ENCODE data around the gene STK39.

The STK39 gene

DNA sequence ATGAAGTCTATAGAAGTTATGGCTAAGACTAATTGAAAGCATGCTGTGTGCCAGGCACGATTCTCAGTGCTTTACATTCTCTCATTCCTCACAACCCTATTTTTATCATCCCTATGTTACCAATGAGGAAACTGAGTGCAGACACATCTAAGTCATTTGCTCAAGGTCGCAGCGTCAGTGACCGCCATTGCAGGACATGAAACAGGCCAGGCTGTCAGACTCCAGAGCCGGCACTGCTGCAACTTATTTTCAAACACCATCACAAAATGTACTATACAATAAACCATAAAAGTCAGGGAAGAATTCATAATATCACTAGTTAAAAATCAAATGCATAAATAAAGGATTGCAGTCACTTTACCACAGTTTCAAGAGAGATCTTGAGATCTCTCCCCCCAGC, 5.6 kb downstream of the STK39 start:
- DNase-seq (ENCODE audit: low spot score): no peak
- TF ChIP-seq, protein P1, sequence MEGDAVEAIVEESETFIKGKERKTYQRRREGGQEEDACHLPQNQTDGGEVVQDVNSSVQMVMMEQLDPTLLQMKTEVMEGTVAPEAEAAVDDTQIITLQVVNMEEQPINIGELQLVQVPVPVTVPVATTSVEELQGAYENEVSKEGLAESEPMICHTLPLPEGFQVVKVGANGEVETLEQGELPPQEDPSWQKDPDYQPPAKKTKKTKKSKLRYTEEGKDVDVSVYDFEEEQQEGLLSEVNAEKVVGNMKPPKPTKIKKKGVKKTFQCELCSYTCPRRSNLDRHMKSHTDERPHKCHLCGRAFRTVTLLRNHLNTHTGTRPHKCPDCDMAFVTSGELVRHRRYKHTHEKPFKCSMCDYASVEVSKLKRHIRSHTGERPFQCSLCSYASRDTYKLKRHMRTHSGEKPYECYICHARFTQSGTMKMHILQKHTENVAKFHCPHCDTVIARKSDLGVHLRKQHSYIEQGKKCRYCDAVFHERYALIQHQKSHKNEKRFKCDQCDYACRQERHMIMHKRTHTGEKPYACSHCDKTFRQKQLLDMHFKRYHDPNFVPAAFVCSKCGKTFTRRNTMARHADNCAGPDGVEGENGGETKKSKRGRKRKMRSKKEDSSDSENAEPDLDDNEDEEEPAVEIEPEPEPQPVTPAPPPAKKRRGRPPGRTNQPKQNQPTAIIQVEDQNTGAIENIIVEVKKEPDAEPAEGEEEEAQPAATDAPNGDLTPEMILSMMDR (IDR thresholded peaks at IDR 0.05; ENCODE audit: extremely low read depth, missing control alignments): no peak

DNA sequence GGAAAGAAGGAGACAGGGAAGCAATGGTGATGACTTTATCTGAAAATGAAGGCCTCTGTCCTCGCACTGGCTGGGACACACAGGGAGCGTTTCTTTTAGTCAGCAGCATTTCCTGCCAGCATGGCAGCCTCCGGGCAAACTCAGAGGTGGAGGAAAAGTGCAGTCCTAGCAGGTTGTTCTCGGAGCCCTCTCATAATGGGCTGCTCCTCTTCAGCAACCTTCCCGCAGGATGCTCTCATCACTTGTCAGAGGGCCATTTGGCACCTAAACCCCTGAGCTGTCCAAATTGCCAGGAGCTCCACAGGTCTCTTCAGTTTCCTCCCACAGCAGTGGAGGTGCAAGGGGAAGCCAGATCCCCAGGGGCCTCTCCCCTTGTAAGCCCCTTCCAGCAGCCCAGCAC, 6.2 kb downstream of the STK39 start:
- TF ChIP-seq, protein P1 (IDR thresholded peaks at IDR 0.05; ENCODE audit: extremely low read depth, missing control alignments): no peak
- DNase-seq (ENCODE audit: low spot score): no peak

DNA sequence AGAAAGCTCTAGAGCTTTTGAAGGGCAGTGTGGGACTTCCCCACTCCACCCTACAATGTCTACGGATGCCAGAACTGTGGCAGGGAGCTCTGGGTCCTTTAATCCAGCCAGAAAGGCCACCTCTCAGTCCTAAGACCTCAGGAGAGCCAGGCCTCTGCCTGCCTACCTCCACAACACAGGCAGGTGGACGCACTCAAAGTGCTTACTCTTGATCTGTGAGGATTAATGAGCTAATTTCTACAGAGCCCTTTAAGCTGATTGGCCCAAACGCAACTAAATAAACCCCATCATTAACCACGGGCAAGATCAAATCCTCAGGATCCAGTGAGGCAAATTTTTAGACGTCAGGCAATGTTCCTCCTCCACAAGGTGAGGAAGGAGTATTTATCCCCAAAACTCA, 8.1 kb downstream of the STK39 start:
- TF ChIP-seq, protein P1 (IDR thresholded peaks at IDR 0.05; ENCODE audit: extremely low read depth, missing control alignments): no peak
- no peak for DNase-seq (ENCODE audit: low spot score)

DNA sequence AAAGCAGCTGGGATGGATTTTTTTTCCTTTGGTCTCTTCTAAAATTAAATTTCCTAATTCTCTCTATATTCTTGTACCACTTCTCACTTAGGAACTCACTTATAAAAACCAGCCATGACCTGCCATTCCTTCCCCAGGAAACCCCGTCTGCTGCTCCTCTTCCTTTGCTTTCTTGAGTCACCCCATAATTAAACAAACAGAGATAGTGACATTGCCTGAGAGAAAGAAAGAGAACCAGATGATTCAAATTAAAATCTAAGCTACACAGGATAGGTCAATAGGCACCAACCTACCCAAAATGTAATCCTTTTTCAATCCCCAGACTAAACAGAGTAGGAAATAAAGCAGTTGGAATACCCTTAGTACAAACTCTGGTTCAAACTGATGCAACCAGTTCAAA, 9.7 kb downstream of the STK39 start:
- TF ChIP-seq, protein P1 (IDR thresholded peaks at IDR 0.05; ENCODE audit: extremely low read depth, missing control alignments): no peak
- DNase-seq (ENCODE audit: low spot score): no peak

DNA sequence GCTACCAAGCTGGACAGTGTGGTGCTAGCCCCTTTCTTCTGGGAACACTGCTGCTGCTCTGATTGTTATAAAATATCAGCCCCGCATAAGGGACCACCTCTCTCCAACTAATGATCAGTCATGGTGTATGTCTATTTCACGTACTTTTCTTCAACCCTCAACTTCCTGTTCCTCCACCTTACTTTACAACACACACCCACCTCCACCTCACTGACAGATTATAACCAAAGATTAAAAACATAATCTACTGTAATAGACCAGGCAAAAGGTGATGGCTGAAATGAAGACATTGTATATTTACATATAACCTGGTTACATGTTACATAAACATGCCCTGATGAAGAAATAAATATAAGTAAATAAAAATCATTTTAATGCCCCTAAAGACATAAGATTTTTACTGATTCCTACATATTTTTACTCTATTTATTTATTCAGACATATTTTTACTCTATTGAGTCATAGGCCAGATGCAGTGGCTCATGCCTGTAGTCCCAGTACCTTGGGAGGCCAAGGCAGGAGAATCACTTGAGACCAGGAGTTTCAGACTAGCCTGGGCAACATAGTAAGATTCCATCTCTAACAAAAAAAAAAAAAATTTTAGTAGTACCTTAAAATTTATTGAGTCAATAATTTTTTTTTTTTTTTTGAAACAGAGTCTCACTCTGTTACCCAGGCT, 12.8 kb downstream of the STK39 start:
- TF ChIP-seq, protein P1 (IDR thresholded peaks at IDR 0.05; ENCODE audit: extremely low read depth, missing control alignments): no peak
- no peak for DNase-seq (ENCODE audit: low spot score)

DNA sequence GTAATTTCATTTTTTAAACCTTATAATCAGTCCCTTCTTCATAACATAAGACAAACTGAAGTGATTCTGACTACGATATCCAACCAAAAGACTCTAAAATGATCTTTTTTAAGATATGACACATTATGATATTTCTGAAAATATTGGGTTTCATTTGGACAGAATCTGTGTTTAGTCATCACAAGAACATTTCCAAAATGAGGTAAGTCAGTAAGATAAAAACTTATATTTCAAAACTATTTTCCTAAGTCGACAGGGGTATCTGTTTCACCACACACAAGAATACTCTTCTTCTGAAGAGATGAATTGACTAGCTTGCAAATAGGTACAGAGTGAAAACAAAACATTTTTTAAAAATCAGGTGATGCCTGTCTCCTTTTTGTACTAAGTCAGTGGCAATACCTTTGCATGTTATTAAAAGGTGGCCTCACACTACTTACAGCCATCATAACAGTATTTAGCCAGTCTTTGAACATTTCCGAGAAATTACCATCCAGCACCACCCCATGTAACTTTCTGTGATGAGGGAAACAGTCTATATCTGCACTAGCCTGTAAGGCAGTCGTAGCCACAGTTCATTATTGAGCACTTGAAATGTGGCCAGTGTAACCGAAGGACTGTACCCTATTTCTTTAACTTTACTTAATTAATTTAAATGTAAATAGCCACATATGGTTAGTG, 13.5 kb downstream of the STK39 start:
- DNase-seq (ENCODE audit: low spot score): no peak
- TF ChIP-seq, protein P1 (IDR thresholded peaks at IDR 0.05; ENCODE audit: extremely low read depth, missing control alignments): no peak

DNA sequence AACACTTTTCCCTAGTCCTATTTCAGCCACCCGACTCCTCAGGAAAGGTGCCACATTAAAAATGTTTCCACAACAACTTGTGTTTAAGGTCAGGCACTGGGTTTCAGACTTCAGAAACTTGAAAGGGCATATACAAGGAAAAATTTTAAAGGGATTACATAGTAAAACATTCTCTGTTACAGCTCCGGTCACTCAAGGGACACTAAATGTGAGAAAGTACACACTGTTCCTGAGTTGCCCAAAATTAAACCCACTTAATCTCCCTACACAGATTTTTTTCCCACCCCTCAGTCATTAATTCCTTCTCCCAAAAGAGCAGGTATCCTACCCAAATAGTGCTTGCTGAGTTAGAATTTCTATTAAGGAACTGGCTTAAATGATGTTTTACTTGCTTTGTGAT, 14.2 kb downstream of the STK39 start:
- DNase-seq (ENCODE audit: low spot score): no peak
- TF ChIP-seq, protein P1 (IDR thresholded peaks at IDR 0.05; ENCODE audit: extremely low read depth, missing control alignments): no peak

All from GM20000 (cell line).